LNCaP clone FGC (cell line): ENCODE data around the gene CFAP52.

Experiments used
- DNase-seq: peaks from one replicate; pipeline ENCODE4 v3.0.0-alpha.2; 2011; ENCODE audit warnings: low read depth
- H3K4me3 ChIP-seq: 2 replicates; pipeline ENCODE4 v1.5.1; 2011; ENCODE audit warnings: mild to moderate bottlenecking, low read depth, low read length, control low read depth
- CTCF ChIP-seq: IDR thresholded peaks from 2 replicates; pipeline ENCODE4 v1.5.1; 2012; ENCODE audit warnings: mild to moderate bottlenecking; ENCODE audit not compliant: control insufficient read depth, insufficient read depth; ENCODE audit errors: extremely low read depth

CFAP52 gene

DNA sequence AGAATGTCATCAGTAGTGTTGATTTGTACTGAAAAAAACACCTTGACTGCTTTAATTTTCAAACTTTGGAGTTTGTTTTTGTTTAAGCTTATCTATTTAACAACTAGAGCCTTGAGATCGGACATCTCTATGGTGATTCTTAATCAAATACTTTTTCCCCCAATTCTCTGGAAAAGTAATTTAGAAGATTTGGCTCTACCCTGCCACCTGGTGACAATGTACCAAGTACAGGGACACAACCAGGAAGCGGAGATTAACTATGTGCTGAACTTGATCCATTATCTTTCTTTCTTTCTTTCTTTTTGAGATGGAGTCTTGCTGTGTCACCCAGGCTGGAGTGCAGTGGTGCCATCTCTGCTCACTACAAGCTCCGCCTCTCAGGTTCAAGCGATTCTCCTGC is 99.6 kb downstream of the CFAP52 start:
- no peak overlapping the region for H3K4me3 ChIP-seq
- peak; percentile 34 for TF ChIP-seq CTCF
- no peak for DNase-seq

DNA sequence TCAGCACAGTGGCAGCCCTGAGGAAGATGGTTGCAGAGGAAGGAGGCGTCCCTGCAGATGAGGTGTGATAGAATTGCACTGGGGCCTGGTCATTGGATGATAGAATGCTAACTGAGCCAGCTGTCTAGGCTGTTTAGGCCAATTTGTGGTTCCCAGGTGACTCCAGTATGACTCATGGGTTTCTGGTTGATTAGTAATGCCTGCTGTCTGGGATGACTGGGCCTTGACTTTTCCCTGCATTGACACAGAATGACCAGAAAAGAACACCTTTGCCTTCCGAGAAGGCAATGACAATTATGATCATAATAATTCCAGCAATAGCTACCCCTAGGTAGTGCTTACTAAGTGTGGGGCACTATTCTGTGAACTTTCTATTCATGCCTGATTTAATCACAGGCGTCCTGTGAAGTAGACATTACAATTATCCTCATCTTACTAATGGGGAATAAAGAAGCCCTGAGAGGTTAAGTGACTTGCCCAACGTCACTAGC is 100.4 kb downstream of the CFAP52 start:
- no peak for TF ChIP-seq CTCF
- DNase-seq = no peak
- no peak overlapping the region for H3K4me3 ChIP-seq

DNA sequence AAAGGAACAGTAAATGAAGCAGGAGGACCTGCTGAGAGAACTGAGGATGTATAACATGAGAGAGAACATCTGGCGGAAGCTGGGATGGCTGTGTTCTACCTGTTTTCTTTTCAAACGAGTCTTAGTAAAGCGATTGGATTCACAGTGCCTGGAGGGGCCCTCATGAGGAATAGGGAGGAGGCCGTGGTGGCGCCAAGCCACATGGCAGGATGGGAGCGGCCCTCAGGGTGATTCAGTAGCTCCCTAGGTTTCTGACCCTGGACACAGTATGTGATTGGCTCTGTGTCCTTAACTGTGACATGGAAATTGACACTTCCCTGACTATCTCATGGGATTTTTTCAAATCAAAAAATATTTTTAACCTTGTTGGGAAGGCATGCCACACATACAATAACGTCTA is 101.0 kb downstream of the CFAP52 start:
- TF ChIP-seq CTCF = no peak
- H3K4me3 ChIP-seq = no peak overlapping the region

GRCh38 chr17:9677896-9678295 is 101.5 kb downstream of the CFAP52 start:
- TF ChIP-seq CTCF = no peak
- H3K4me3 ChIP-seq = no peak overlapping the region
- DNase-seq = no peak

More for the DNA sequence above, 101.0 kb downstream of the CFAP52 start:
- no peak for DNase-seq

DNA sequence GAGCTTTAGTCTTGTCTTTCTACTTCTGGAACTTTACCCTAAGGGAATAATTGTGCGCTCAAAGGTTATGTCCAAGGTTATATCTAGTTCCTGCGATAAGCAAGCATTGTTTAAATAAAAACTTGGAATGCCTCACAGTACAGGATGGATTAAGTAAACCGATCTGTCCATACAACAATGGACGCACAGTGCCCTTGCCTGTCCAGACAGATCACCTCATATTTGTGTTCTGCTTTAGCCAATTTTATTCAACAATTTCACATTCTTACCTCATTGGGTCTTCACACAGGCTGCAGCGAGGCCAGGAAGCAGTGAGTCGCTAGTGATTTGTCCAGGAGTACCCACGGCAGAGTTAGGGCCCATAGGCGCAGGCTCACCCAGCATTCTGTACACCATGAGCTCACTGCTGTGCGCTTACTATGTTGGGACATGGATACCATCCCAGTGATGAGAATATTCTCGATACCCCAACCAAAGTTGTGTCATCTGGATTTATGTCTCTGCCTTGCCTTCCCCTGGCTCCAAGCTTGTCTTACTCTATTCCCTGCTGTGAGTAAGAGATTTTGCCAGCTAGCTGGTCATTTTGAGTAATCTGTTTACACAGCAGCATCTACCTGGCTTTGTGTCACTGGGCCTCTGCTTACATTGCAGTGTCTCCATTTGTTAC is 108.6 kb downstream of the CFAP52 start:
- no peak for TF ChIP-seq CTCF
- peak overlapping the region; percentile 21 for H3K4me3 ChIP-seq
- DNase-seq = peak; percentile 98
